ENCODE data around the gene NME1.
"Not testable (repeated sequence)": the region's sequence is repeated elsewhere in the genome, so short reads cannot be mapped to it uniquely, and the experiment has no call there.

NME1 gene

DNA sequence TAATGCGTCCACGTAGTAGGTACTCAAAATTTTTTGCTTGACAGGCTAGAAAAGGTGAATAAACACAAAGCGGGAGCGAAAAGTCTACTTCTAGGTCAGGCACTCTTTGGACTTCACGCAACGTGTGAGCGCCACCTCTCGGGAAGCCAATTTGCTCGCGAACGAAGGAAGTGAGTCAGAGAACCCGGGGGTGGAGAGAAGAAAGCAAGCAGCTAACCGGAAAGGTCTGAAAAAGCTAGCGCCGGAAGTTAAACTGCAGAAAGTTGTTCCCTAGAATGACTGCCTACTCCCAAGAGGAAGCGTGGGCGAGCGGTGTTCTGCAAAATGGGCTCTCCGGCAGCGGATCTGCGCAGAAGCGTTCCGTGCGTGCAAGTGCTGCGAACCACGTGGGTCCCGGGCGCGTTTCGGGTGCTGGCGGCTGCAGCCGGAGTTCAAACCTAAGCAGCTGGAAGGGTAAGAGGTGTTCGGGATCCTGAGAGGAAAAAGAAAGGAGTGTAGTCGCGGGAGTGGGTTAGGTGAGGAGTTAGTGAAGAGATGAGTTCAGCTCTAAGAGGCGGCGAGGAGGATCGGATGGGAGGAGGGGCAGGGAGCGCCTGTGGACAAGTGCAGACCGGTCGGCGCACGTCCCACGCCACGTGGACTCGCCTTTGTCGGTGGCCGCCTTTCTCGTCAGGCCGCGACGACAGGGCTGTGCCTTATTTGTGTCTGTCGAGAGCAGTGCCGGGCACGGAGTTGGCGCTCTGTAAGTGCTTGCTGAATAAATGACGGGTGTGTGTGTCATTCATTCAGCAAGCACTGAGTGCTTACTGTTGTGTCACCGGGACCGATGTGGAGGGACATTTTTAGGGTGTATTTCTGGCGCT, at the start of gene NME1:
Gene NME1 (plus strand): TSS at position 350 of the 863 bp plus-strand sequence. CDS start 2,096 bp downstream, outside the sequence.
- TF ChIP-seq FOXP2 (optimal IDR thresholded peaks at IDR 0.05; ENCODE audit: control extremely low read depth, extremely low read length, insufficient read depth) (peak; percentile 83), EZH2 (IDR thresholded peaks at IDR 0.05) (no peak), POLR2AphosphoS5 (IDR thresholded peaks at IDR 0.05; ENCODE audit: borderline replicate concordance, low read depth, low read length) (peak; percentile 95)
- peaks cover 36% of the 10 kb centered on the region for H3K36me3 ChIP-seq (ENCODE audit: insufficient read depth, low read length)
- H3K27ac ChIP-seq = peak within 1 kb of the TSS; percentile 83
- peak within 1 kb of the TSS; percentile 91 for H3K9ac ChIP-seq (ENCODE audit: insufficient read length)
- H3K4me3 ChIP-seq = peak within 1 kb of the TSS; percentile 94
- no peaks in the 10 kb centered on the region for H3K9me3 ChIP-seq (ENCODE audit: low read depth, low read length)
- peak; percentile 99 for DNase-seq (ENCODE audit: low read depth, low spot score)

DNA sequence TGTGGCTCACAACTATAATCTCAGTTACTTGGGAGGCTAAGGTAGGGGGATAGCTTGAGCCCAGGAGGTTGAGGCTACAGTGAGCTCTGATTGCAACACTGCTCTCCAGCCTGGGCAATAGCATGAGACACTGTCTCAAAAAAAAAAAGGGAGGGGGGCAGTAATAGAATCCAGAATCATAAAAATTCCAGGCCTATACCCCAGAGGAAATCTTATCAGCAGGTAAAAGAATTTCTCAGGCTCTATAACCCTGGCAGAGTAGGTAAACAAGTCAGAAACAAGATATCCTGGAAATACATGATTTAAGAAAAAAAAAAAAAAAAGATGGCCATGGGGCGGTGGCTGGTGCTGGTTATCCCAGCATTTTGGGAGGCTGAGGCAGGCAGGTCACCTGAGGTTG, 45.6 kb upstream of the NME1 start:
- no peaks in the 10 kb centered on the region for H3K9me3 ChIP-seq (ENCODE audit: low read depth, low read length)
- TF ChIP-seq EZH2 (IDR thresholded peaks at IDR 0.05) (no peak), FOXP2 (optimal IDR thresholded peaks at IDR 0.05; ENCODE audit: control extremely low read depth, extremely low read length, insufficient read depth) (no peak), POLR2AphosphoS5 (IDR thresholded peaks at IDR 0.05; ENCODE audit: borderline replicate concordance, low read depth, low read length) (no peak)
- no peaks in the 10 kb centered on the region for H3K36me3 ChIP-seq (ENCODE audit: insufficient read depth, low read length)
- no peak overlapping the region for H3K27ac ChIP-seq
- no peak overlapping the region for H3K9ac ChIP-seq (ENCODE audit: insufficient read length)
- no peak for DNase-seq (ENCODE audit: low read depth, low spot score)
- H3K4me3 ChIP-seq = no peak overlapping the region

DNA sequence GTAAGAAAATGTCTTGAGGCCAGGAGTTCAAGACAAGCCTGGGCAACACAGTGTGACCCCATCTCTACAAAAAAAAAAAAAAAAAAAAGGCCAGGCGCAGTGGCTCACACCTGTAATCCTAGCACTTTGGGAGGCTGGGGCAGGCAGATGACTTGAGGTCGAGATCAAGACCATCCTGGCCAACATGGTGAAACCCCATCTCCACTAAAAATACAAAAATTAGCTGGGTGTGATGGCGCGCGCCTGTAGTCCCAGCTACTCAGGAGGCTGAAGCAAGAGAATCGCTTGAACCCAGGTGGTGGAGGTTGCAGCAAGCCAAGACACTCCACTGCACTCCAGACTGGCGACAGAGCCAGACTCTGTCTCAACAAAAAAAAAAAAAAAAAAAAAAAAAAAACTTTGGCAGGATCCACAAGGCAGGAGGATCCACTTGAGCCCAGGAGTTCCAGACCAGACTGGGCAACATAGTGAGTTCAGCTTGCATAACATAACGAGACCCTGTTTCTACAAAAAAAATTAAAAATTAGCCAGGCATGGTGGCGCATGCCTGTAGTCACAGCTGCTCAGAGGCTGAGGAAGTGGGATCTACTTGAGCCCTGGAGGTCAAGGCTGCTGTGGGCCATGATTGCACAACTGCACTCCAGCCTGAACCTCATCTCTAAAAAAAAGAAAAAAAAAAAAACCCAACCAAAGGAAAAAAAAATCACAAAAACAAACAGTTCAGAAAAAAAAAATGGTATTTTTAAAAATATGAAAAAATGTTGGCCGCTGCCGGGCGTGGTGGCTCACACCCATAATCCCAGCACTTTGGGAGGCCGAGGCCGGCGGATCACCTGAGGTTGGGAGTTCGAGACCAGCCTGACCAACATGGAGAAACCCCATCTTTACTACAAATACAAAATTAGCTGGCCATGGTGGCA, 40.8 kb upstream of the NME1 start:
- H3K4me3 ChIP-seq; H3K36me3 ChIP-seq (ENCODE audit: insufficient read depth, low read length); H3K9me3 ChIP-seq (ENCODE audit: low read depth, low read length); H3K27ac ChIP-seq; H3K9ac ChIP-seq (ENCODE audit: insufficient read length); DNase-seq (ENCODE audit: low read depth, low spot score): not testable (repeated sequence)

DNA sequence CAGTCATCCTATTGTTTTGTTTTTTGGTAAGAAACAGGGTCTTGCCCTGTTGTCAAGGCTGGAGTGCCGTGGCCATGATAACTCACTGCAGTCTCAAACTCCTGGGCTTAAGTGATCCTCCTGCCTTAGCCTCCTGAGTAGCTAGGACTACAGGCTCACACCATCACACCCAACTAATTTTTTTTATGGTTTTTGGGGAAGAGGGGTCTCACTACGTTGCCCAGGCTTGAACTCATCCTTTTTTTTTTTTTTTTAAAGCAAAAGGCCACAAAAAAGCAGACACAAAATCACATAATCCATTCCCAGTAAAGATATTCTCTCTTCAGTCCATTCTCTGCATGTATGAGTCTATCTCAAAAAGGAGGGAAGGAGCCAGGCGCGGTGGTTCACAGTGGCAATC, 38.2 kb upstream of the NME1 start:
- no peak for DNase-seq (ENCODE audit: low read depth, low spot score)
- no peaks in the 10 kb centered on the region for H3K9me3 ChIP-seq (ENCODE audit: low read depth, low read length)
- no peaks in the 10 kb centered on the region for H3K36me3 ChIP-seq (ENCODE audit: insufficient read depth, low read length)
- H3K9ac ChIP-seq (ENCODE audit: insufficient read length) = no peak overlapping the region
- no peak overlapping the region for H3K4me3 ChIP-seq
- TF ChIP-seq FOXP2 (optimal IDR thresholded peaks at IDR 0.05; ENCODE audit: control extremely low read depth, extremely low read length, insufficient read depth) = no peak
- TF ChIP-seq POLR2AphosphoS5 (IDR thresholded peaks at IDR 0.05; ENCODE audit: borderline replicate concordance, low read depth, low read length) = no peak
- TF ChIP-seq EZH2 (IDR thresholded peaks at IDR 0.05) = no peak
- H3K27ac ChIP-seq = no peak overlapping the region

DNA sequence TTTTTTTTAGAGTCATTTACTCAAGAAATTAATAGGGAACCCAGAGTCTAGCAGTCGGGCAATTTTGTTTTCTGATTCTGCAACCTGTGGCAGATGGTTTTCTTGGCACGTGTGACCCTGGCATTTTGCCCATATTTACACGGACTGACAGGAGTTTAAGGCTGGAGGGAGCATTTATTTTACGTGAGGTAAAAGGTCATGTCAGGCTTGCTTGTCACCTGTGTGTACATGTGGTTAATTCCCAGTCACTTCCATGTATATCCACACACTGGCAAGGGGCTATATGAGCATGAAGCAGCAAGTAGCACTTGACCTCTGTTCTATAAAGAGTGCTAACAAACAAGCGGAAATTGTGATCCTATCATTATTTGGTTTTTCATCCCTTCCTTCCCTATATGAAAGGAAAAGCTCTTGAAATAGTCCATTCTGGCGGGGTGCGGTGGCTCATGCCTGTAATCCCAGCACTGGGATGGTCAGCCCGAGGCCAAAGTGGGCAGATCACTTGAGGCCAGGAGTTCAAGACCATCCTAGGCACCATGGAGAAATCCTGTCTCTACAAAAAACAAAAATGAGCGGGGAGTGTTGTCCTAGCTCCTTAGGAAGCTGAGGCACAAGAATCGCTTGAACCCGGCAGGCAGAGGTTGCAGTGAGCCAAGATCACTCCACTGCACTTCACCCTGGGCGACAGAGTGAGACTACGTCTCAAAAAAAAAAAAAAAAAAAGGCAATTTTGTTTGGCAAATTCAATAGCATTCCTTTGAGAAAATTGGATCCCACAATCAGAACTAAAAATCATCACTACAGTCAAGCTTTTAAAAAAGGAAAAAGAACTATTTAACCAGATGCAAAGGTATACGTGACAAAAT, 34.8 kb upstream of the NME1 start:
- Histone ChIP-seq H3K4me3 (peak overlapping the region; percentile 96), H3K9ac (ENCODE audit: insufficient read length) (no peak overlapping the region), H3K9me3 (ENCODE audit: low read depth, low read length) (no peaks in the 10 kb centered on the region), H3K36me3 (ENCODE audit: insufficient read depth, low read length) (no peaks in the 10 kb centered on the region), H3K27ac (no peak overlapping the region)
- no peak for DNase-seq (ENCODE audit: low read depth, low spot score)
- TF ChIP-seq POLR2AphosphoS5 (IDR thresholded peaks at IDR 0.05; ENCODE audit: borderline replicate concordance, low read depth, low read length) = no peak
- no peak for TF ChIP-seq FOXP2 (optimal IDR thresholded peaks at IDR 0.05; ENCODE audit: control extremely low read depth, extremely low read length, insufficient read depth)
- TF ChIP-seq EZH2 (IDR thresholded peaks at IDR 0.05) = no peak

DNA sequence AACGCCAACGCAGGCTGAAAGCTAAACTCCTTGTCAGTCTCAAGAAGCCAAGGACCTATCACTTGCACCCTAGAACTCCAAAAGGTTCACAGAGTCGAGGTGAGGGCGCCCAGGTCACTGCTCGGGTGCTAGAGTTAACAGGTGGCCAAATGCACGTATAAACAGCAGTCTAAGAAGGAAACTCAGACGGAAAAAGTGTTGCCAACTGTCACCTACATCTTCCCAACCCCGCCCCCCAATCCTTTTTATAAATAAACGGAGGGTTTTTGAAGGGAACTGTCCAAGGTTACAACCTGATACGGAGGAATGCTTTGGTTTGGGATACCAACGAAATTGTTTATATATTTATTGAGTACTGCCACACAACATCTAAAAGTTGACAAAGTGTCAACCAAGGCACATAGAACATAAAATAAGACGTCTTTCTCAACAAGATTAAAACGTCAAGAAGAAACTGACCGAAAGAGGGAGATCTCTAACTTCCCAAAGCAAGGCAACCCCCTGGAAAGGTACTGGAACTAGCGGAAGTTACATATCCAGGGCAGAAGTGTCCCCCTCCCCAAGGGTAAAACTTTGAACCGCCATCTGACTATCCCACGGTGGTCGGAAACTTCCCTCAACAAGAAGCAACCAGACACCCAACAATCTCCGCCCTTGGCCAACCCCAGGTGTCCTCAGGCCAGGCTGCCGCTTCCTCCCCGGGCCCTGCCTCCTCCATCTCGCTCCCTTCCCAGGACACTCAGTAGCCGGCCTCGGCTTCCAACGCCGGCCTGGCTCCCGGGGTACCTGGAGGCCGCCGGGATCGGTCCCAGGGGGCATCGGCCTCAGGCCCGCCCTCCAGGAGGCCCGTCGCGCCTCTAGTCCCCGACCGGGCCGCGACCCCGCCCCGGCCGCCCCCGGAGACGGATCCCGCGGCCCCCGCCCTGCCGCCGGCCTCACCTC, 33.7 kb upstream of the NME1 start:
- TF ChIP-seq EZH2 (IDR thresholded peaks at IDR 0.05) (no peak), FOXP2 (optimal IDR thresholded peaks at IDR 0.05; ENCODE audit: control extremely low read depth, extremely low read length, insufficient read depth) (no peak), POLR2AphosphoS5 (IDR thresholded peaks at IDR 0.05; ENCODE audit: borderline replicate concordance, low read depth, low read length) (no peak)
- no peaks in the 10 kb centered on the region for H3K9me3 ChIP-seq (ENCODE audit: low read depth, low read length)
- H3K36me3 ChIP-seq (ENCODE audit: insufficient read depth, low read length) = no peaks in the 10 kb centered on the region
- peak overlapping the region; percentile 84 for H3K9ac ChIP-seq (ENCODE audit: insufficient read length)
- DNase-seq (ENCODE audit: low read depth, low spot score) = no peak
- H3K27ac ChIP-seq = no peak overlapping the region
- H3K4me3 ChIP-seq = peak overlapping the region; percentile 96

DNA sequence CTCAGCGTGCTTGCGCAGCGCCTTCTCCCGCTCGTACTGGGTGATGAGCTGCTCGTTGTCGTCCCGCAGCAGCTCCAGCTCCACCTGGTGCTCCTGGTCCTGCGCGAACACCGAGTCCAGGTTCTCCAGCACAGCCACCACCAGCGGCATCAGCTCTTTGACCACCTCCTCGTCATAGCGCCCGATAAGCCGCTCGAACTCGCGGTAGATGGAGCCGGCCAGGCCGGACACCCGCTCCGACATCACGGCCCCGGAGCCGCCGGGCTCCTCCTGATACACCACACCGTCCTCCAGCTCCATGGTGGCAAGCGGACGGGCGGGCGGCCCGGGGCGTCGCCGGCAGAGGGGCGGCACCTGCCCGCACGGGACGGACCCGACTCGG, 33.0 kb upstream of the NME1 start:
- Histone ChIP-seq H3K9ac (ENCODE audit: insufficient read length) (peak overlapping the region; percentile 84), H3K27ac (no peak overlapping the region), H3K36me3 (ENCODE audit: insufficient read depth, low read length) (no peaks in the 10 kb centered on the region), H3K9me3 (ENCODE audit: low read depth, low read length) (no peaks in the 10 kb centered on the region), H3K4me3 (peak overlapping the region; percentile 96)
- DNase-seq (ENCODE audit: low read depth, low spot score) = no peak
- TF ChIP-seq POLR2AphosphoS5 (IDR thresholded peaks at IDR 0.05; ENCODE audit: borderline replicate concordance, low read depth, low read length) = no peak
- no peak for TF ChIP-seq FOXP2 (optimal IDR thresholded peaks at IDR 0.05; ENCODE audit: control extremely low read depth, extremely low read length, insufficient read depth)
- TF ChIP-seq EZH2 (IDR thresholded peaks at IDR 0.05) = no peak
